Neuronal stem cell (in vitro differentiated cells): ENCODE data around the gene GJA5.

ENCODE experiments used
- DNase-seq: peaks from one replicate; pipeline ENCODE4 v3.0.0-alpha.2; 2013; ENCODE audit warnings: low spot score
- H2AFZ ChIP-seq: one replicate; pipeline ENCODE4 v1.6.1; 2013; ENCODE audit warnings: mild to moderate bottlenecking, low read length, inconsistent platforms
- H2AK5ac ChIP-seq: 2 replicates; pipeline ENCODE4 v1.6.1; 2013; ENCODE audit warnings: low read depth, mild to moderate bottlenecking, inconsistent platforms, low read length, moderate library complexity, mixed read lengths
- H2BK120ac ChIP-seq: 2 replicates; pipeline ENCODE4 v1.6.1; 2013; ENCODE audit warnings: low read depth, mild to moderate bottlenecking, inconsistent platforms, low read length, moderate library complexity, mixed read lengths
- H2BK12ac ChIP-seq: one replicate; pipeline ENCODE4 v1.6.1; 2013; ENCODE audit warnings: low read length, inconsistent platforms
- H2BK15ac ChIP-seq: 2 replicates; pipeline ENCODE4 v1.6.1; 2013; ENCODE audit warnings: mild to moderate bottlenecking, low read length, inconsistent platforms, mixed read lengths
- H2BK5ac ChIP-seq: one replicate; pipeline ENCODE4 v1.6.1; 2013; ENCODE audit warnings: inconsistent platforms, mild to moderate bottlenecking, low read length, moderate library complexity
- H3K14ac ChIP-seq: one replicate; pipeline ENCODE4 v1.6.1; 2013; ENCODE audit warnings: low read length, inconsistent platforms
- H3K18ac ChIP-seq: 2 replicates; pipeline ENCODE4 v1.6.1; 2013; ENCODE audit warnings: low read length, inconsistent platforms
- H3K23ac ChIP-seq: 2 replicates; pipeline ENCODE4 v1.6.1; 2013; ENCODE audit warnings: low read depth, mild to moderate bottlenecking, mixed read lengths, low read length, inconsistent platforms; ENCODE audit not compliant: poor library complexity
- H3K27ac ChIP-seq: replicated peaks from 3 replicates; pipeline ENCODE4 v1.5.1; 2013; ENCODE audit warnings: low read length, inconsistent platforms
- H3K27me3 ChIP-seq, 3 experiments: 2 replicates each; pipeline ENCODE4 v1.6.1; 2013; ENCODE audit warnings: low read length in 3 of 3, mild to moderate bottlenecking in 2 of 3, inconsistent platforms in 1 of 3, low read depth in 1 of 3, mixed read lengths in 1 of 3, moderate library complexity in 1 of 3; ENCODE audit not compliant: control insufficient read depth in 3 of 3, insufficient read depth in 3 of 3
- H3K36me3 ChIP-seq, 2 donors: replicated peaks in 1 of 2; 2 replicates each; pipeline ENCODE4 v1.6.1; 2013; ENCODE audit warnings: low read length in 2 of 2; ENCODE audit not compliant: control insufficient read depth in 2 of 2, insufficient read depth in 2 of 2
- H3K4ac ChIP-seq: 2 replicates; pipeline ENCODE4 v1.6.1; 2013; ENCODE audit warnings: inconsistent platforms, mild to moderate bottlenecking, low read length, moderate library complexity
- H3K4me1 ChIP-seq, 2 donors: 1 replicate in 1 of 2; 2 replicates in 1 of 2; pipeline ENCODE4 v1.6.1; 2013; ENCODE audit warnings: low read length in 2 of 2, low read depth in 1 of 2; ENCODE audit not compliant: control insufficient read depth in 2 of 2, insufficient read depth in 1 of 2
- H3K4me2 ChIP-seq: one replicate; pipeline ENCODE4 v1.6.1; 2013; ENCODE audit warnings: mild to moderate bottlenecking, low read length, inconsistent platforms; ENCODE audit not compliant: insufficient read depth, poor library complexity, severe bottlenecking
- H3K4me3 ChIP-seq, 2 donors: 2 replicates each; pipeline ENCODE4 v1.5.1; 2013; ENCODE audit warnings: low read length in 2 of 2, mild to moderate bottlenecking in 2 of 2, inconsistent platforms in 1 of 2, moderate library complexity in 1 of 2
- H3K79me1 ChIP-seq: one replicate; pipeline ENCODE4 v1.6.1; 2013; ENCODE audit warnings: low read depth, mild to moderate bottlenecking, inconsistent platforms, low read length, moderate library complexity
- H3K9ac ChIP-seq: one replicate; pipeline ENCODE4 v1.6.1; 2013; ENCODE audit warnings: mild to moderate bottlenecking, low read depth, low read length, inconsistent platforms; ENCODE audit not compliant: poor library complexity
- H3K9me3 ChIP-seq, 2 donors: replicated peaks in 1 of 2; 2 replicates each; pipeline versions ENCODE3 to v1.6.1; 2013; ENCODE audit warnings: low read length in 2 of 2, mild to moderate bottlenecking in 2 of 2, inconsistent platforms in 1 of 2, low read depth in 1 of 2, mixed read lengths in 1 of 2, moderate library complexity in 1 of 2; ENCODE audit not compliant: control insufficient read depth in 2 of 2, insufficient read depth in 1 of 2
- H4K8ac ChIP-seq: one replicate; pipeline ENCODE4 v1.6.1; 2013; ENCODE audit warnings: low read depth, mild to moderate bottlenecking, inconsistent platforms, low read length, moderate library complexity
- H4K91ac ChIP-seq: one replicate; pipeline ENCODE4 v1.6.1; 2013; ENCODE audit warnings: low read length, low read depth, mild to moderate bottlenecking, inconsistent platforms; ENCODE audit not compliant: poor library complexity
- WGBS, 2 donors: extraction: QIAGEN DNeasy Blood & Tissue Kit; methylation state at CpG; one replicate each; pipeline ENCODE4 v1.1.7; 2013; ENCODE audit warnings: missing lambda C conversion rate in 2 of 2, mixed read lengths in 1 of 2; ENCODE audit not compliant: insufficient read length in 2 of 2, insufficient replicate concordance in 1 of 2; ENCODE audit errors: extremely low coverage in 2 of 2; 5-methylcytosine and 5-hydroxymethylcytosine counted together

Gene GJA5

DNA sequence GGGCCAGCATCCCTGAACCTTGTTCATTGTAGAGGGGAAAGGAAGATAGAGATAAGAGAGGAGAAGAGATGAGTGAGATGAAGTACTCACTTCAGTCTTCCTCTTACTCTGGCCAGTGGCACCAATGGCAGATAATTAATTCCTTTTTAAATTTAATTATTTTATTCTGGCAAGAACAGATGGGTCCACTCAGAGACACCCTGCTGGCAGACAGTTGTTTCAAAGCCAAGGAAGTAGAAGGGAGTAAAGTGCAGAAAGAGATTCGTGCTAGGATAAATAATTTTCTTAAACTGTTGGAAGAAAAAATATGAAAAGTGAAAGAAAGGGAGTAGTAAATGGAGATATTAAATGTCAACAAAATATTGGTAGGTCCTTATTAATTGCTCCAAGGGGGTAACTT lies 7.7 kb upstream of the GJA5 start:
- no peak overlapping the region for H3K9ac ChIP-seq
- DNase-seq: no peak
- peaks cover 0 to 4% of the 10 kb centered on the region in 2 donors for H3K4me1 ChIP-seq
- no peak overlapping the region for H3K4me3 ChIP-seq
- H4K8ac ChIP-seq: no peak overlapping the region
- H3K4me2 ChIP-seq: no peak overlapping the region
- H3K27me3 ChIP-seq: no peaks in the 10 kb centered on the region
- no peak overlapping the region for H4K91ac ChIP-seq
- no peak overlapping the region for H2BK120ac ChIP-seq
- H3K23ac ChIP-seq: no peak overlapping the region
- H3K79me1 ChIP-seq: no peaks in the 10 kb centered on the region
- H3K18ac ChIP-seq: no peak overlapping the region
- no peak overlapping the region for H3K27ac ChIP-seq
- H2AK5ac ChIP-seq: no peak overlapping the region
- no peaks in the 10 kb centered on the region for H3K9me3 ChIP-seq
- no peak overlapping the region for H2AFZ ChIP-seq
- no CpG with 5 or more reads among the region's 1 CpG for WGBS, 2 donors
- no peak overlapping the region for H3K4ac ChIP-seq
- H3K36me3 ChIP-seq: no peaks in the 10 kb centered on the region
- no peak overlapping the region for H2BK15ac ChIP-seq
- no peak overlapping the region for H2BK5ac ChIP-seq
- no peak overlapping the region for H2BK12ac ChIP-seq
- H3K14ac ChIP-seq: no peak overlapping the region

GRCh38 chr1:147762233-147763024 lies 2.0 kb upstream of the GJA5 start:
- H3K23ac ChIP-seq: no peak overlapping the region
- no peak for DNase-seq
- H3K9me3 ChIP-seq: no peaks in the 10 kb centered on the region

DNA sequence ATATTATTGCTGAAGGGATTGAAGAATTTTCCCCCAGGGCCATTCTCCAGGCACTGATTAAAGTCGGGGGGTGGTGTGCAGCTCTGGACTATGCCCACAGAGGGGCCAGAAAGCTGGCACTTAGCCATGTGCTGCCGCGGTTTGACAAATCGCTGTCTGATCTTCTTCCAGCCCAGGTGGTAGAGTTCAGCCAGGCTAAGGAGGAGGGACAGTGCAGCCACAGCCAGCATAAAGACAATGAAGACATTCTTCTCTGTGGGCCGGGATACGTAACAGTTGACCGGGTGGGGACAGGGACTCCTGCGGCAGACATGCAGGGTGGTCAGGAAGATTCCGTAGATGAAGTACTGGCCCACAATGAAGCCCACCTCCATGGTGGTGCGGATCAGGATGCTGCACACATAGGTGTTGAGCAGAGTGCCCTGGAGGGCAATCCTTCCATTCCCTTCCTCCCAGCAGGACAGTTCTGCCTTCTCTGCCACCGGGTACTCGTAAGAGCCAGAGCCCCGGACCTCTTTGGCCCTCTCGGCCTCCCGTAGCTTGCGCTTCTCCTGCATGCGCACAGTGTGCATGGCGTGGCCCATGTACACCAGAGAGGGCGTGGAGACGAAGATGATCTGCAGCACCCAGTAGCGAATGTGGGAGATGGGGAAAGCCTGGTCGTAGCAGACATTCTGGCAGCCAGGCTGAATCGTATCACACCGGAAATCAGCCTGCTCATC lies 1.9 kb downstream of the GJA5 start:
- peak overlapping the region; percentile 77 for H2BK15ac ChIP-seq
- no peak overlapping the region for H3K4me2 ChIP-seq
- no peaks in the 10 kb centered on the region for H3K27me3 ChIP-seq
- peaks cover 0 to 7% of the 10 kb centered on the region in 2 donors for H3K4me1 ChIP-seq
- H3K27ac ChIP-seq: no peak overlapping the region
- no peak overlapping the region for H3K14ac ChIP-seq
- DNase-seq: no peak
- peak overlapping the region; percentile 30 for H2BK5ac ChIP-seq
- no peak overlapping the region for H3K4me3 ChIP-seq
- no peaks in the 10 kb centered on the region for H3K9me3 ChIP-seq
- no peak overlapping the region for H4K91ac ChIP-seq
- peak overlapping the region; percentile 48 for H3K23ac ChIP-seq
- no peak overlapping the region for H2BK120ac ChIP-seq
- no peak overlapping the region for H4K8ac ChIP-seq
- WGBS, 2 donors: no CpG with 5 or more reads among the region's 24 CpGs
- peak overlapping the region; percentile 45 for H3K18ac ChIP-seq
- H2AK5ac ChIP-seq: peak overlapping the region; percentile 49
- H3K36me3 ChIP-seq: no peaks in the 10 kb centered on the region
- no peak overlapping the region for H3K9ac ChIP-seq
- H2AFZ ChIP-seq: no peak overlapping the region
- H3K4ac ChIP-seq: no peak overlapping the region
- H2BK12ac ChIP-seq: peak overlapping the region; percentile 59
- H3K79me1 ChIP-seq: no peaks in the 10 kb centered on the region

More at GRCh38 chr1:147762233-147763024, 2.0 kb upstream of the GJA5 start:
- Histone ChIP-seq H3K27ac (no peak overlapping the region), H2BK12ac (no peak overlapping the region), H3K14ac (no peak overlapping the region), H3K18ac (no peak overlapping the region), H3K79me1 (no peaks in the 10 kb centered on the region), H3K36me3 (no peaks in the 10 kb centered on the region), H4K91ac (no peak overlapping the region), H3K4me2 (no peak overlapping the region), H2BK5ac (no peak overlapping the region), H3K27me3 (no peaks in the 10 kb centered on the region), H2BK120ac (no peak overlapping the region), H4K8ac (no peak overlapping the region), H2BK15ac (no peak overlapping the region), H2AK5ac (no peak overlapping the region), H3K4me1 (peaks cover 0 to 4% of the 10 kb centered on the region in 2 donors), H2AFZ (no peak overlapping the region), H3K4ac (no peak overlapping the region), H3K4me3 (no peak overlapping the region), H3K9ac (no peak overlapping the region)
- WGBS, 2 donors: no CpG with 5 or more reads among the region's 3 CpGs
